Left renal cortex interstitium (tissue), 4 donors: ENCODE measurements around the gene SCYL2. TPM values are rescaled to one million over a fixed set of nuclear protein-coding genes. Genes with fewer than 3 reads are reported as not detected.
"Not testable (repeated sequence)": the region's sequence is repeated elsewhere in the genome, so short reads cannot be mapped to it uniquely, and the experiment has no call there.

Experiments
- DNase-seq, 4 donors: peaks; one replicate each; pipeline ENCODE4 v3.0.0-alpha.2; 2013; ENCODE audit warnings: low read depth in 4 of 4, low spot score in 2 of 4, missing footprints in 1 of 4
- polyA plus RNA-seq, 4 donors: library from polyadenylated mRNA; unstranded; fragments of 120-200 nt; gene quantifications; one replicate each; pipeline ENCODE4 v1.2.1, GENCODE V29; 2013; ENCODE audit not compliant: insufficient read length in 4 of 4

SCYL2 gene, protein sequence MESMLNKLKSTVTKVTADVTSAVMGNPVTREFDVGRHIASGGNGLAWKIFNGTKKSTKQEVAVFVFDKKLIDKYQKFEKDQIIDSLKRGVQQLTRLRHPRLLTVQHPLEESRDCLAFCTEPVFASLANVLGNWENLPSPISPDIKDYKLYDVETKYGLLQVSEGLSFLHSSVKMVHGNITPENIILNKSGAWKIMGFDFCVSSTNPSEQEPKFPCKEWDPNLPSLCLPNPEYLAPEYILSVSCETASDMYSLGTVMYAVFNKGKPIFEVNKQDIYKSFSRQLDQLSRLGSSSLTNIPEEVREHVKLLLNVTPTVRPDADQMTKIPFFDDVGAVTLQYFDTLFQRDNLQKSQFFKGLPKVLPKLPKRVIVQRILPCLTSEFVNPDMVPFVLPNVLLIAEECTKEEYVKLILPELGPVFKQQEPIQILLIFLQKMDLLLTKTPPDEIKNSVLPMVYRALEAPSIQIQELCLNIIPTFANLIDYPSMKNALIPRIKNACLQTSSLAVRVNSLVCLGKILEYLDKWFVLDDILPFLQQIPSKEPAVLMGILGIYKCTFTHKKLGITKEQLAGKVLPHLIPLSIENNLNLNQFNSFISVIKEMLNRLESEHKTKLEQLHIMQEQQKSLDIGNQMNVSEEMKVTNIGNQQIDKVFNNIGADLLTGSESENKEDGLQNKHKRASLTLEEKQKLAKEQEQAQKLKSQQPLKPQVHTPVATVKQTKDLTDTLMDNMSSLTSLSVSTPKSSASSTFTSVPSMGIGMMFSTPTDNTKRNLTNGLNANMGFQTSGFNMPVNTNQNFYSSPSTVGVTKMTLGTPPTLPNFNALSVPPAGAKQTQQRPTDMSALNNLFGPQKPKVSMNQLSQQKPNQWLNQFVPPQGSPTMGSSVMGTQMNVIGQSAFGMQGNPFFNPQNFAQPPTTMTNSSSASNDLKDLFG
- polyA plus RNA-seq, result 10 to 100 TPM; 45.3 to 67.3 (median 49.9) TPM

GRCh38 chr12:100266835-100267602, at the start of gene SCYL2, which contains the start of gene DEPDC4:
TSS of gene SCYL2 (plus strand) at chr12:100267177. CDS start at chr12:100282971, 15,794 bp downstream.
TSS of gene DEPDC4 (minus strand) at chr12:100267079. CDS start at chr12:100267076, 3 bp downstream.
- DNase-seq, result peak; percentile 92 to 96 (median 93)

DNA sequence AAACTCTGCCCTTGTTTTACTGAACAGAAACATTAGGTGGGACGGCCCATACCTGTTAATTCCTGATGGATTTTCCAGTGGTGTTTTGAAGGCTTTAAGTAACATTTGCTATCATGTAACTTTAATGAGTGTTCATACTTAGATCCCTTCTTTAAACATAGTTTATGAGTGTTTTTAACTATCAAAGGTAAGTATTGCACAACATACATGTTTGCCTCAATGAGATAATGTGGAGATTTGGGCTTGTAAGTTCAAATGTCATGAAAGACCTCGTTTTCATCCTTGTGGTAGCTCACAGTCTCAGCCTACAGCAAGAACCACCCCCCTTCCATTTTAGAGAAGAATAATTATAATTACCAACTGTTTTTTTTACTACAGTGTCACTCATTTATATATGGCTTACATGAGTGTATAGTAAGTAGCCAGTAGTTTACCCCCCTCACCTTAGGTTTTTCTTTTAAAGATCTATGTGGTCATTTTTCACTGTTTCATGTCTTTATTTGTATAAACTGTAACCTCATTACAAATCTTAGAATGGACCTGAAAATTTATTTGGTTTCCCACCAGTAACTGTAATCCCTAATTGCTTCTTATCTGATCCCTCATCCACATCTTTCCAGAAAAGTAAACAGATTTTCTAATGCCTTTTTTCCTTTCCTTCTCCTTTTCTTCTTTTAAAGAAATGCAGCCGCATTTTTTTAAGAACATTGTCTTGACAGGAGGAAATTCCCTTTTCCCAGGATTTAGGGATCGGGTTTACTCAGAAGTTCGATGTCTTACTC, 47.5 kb upstream of the SCYL2 start:
- no peak for DNase-seq

- DNase-seq, result no peak
Measured at GRCh38 chr12:100221523-100221922, 45.5 kb upstream of the SCYL2 start.

DNA sequence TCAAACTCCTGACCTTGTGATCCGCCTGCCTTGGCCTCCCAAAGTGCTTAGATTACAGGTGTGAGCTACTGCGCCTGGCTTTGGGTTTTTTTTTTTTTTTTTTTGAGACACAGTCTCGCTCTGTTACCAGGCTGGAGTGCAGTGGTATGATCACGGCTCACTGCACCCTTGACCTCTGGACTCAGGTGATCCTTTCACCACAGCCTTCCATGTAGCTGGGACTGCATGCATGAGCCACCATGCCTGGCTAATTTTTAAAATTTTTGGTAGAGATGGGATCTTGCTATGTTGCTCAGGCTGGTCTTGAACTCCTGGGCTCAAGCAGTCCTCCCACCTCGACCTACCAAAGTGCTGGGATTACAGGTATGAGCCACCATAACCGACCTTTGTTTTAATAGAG, 44.8 kb upstream of the SCYL2 start:
- not testable (repeated sequence) for DNase-seq

- no peak for DNase-seq
Measured at GRCh38 chr12:100225491-100225890, 41.5 kb upstream of the SCYL2 start.

DNA sequence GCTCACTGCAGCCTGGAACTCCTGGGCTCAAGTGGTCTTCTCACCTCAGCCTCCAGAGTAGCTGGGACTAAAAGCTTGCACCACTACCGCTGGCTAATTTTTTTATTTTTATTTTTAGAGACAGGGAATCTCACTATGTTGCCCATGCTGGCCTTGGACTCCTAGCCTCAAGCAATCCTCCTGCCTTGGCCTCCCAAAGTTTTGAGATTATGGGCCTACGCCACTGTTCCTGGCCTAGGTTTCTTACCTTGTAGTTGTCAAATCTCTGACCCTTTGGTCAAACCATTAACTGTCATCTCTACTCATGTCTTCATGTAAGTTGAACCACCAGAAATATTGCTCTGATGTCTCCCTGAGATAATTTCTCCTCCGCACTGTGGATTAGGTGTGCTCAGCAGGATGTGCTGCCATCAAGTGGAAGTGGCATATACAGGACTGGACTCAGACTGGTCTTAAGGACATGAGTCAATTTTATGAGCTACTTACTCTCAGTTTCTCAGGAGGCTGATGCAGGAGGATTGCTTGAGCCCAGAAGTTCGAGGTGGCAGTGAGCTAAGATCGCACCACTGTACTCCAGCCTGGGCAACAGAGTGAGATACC, 37.8 kb upstream of the SCYL2 start:
- no peak for DNase-seq

DNA sequence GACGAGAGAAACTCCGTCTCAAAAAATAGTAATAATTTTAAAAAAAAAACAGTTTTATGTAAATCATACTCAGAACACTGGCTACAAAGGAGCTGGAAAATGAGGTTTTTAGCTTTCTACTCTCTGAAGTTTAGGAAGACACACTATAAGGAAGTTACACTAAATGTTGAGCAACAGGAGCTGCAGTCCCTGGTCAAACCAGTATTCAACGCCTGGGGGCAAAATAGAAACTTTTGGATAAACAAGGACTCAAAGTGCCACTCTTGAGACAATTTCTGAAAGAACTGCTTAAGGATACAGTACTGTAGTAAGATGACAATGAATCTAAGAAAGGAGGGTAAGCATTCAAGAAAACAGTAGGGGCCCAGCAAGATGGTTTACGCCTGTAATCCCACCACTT, 37.1 kb upstream of the SCYL2 start:
- DNase-seq, result no peak

GRCh38 chr12:100231873-100232272, 35.1 kb upstream of the SCYL2 start:
- not testable (repeated sequence) for DNase-seq

- DNase-seq, result no peak
Measured at GRCh38 chr12:100234166-100234565, 32.8 kb upstream of the SCYL2 start.

GRCh38 chr12:100234591-100235304, 32.2 kb upstream of the SCYL2 start:
- DNase-seq, result peak in 3 of 4 donors; percentile 21 to 59 (median 22)

DNA sequence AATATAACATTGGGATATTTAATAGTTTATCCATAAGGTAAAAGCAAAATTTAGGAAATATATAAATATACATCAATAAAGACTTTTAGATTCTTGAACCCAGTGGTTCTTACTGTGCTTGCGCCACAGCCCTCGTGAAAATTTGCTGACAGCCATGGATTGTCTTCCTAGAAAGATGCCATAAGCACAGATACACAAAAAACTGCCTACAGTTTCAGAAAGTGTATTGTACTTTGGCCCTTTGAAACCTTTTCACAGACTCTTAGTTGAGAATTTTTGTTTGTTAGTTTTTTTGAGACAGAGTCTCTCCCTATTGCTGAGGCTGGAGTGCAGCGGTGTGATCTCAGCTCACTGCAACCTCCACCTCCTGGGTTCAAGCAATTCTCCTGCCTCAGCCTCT, 28.2 kb upstream of the SCYL2 start:
- no peak for DNase-seq

- DNase-seq, result no peak
Measured at GRCh38 chr12:100239589-100239988, 27.4 kb upstream of the SCYL2 start.

GRCh38 chr12:100243137-100243536, 23.8 kb upstream of the SCYL2 start:
- DNase-seq, result no peak

DNA sequence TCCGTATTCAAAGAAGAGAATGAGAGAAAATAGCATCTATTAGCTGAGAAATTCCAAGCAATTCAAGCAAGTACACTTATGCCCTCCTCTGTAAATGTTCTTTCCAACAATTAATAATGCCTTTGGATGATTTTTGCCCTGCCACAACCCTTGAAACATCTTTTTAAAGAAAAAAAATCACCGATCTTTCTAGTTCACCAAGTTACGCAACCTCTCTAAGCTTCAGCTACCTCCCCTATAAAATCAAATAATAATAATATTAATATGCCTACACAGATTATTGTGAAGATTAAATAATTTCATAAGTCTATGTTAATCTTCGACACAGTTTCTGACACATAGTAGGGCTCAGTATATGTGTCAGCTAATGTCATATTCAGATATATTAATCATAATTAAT, 19.2 kb upstream of the SCYL2 start:
- no peak for DNase-seq

DNA sequence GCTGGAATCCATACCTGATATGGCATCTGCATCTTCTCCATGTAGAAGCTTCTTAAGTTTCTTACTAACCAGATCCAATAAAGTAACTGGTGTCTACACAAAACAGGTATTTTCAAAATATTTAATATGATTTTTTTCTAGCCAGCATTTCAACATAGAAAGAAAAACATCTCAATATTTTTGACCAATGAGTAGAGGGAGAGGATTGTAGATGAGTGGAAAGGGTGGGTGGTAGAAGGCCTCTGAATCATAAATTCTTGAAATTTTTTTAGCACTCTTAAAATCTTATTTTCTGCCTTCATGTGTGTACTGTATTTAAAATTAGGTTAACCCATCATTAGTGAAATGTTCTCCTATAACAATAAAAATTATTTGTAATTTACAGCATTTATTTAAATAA, 18.1 kb upstream of the SCYL2 start:
- no peak for DNase-seq

GRCh38 chr12:100249941-100250340, 17.0 kb upstream of the SCYL2 start:
- no peak for DNase-seq

GRCh38 chr12:100251917-100252316, 15.1 kb upstream of the SCYL2 start:
- DNase-seq, result peak in 1 of 4 donors; percentile 46

DNA sequence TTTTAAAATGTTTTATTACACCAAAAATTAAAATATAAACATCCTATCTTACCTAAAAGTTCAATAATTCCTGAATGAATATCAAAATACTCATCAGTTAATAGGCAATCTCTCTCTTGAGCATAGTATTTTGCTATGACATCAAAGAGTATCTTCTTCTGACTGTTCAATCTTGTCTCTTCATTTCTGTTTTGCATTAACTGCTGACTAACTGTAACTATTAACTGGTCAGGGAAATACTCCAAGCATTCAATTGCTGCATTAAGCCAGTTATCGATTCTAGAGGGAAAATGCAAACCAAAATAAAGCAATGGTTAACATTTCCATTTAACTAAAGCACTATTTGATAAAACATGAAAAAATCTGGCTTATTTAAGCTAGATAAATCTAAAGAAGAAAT, 13.5 kb upstream of the SCYL2 start:
- no peak for DNase-seq

- no peak for DNase-seq
Measured at GRCh38 chr12:100254876-100255275, 12.1 kb upstream of the SCYL2 start.
